Epithelial cell of esophagus (primary cell): Measurements from ENCODE around the gene KLHL6.

Experiments
- DNase-seq: peaks from one replicate; pipeline ENCODE4 v3.0.0; 2010; ENCODE audit warnings: low read depth
- H3K4me3 ChIP-seq: 2 replicates; pipeline ENCODE4 v1.5.1; 2011; ENCODE audit warnings: mild to moderate bottlenecking, low read length, control low read depth
- TF ChIP-seq, protein P1 (sequence below): IDR thresholded peaks from 2 replicates; pipeline ENCODE4 v1.5.1; 2011; ENCODE audit warnings: low read depth, mild to moderate bottlenecking, low read length, control low read depth, inconsistent platforms; ENCODE audit not compliant: insufficient read depth; ENCODE audit errors: missing control alignments

Gene KLHL6

DNA sequence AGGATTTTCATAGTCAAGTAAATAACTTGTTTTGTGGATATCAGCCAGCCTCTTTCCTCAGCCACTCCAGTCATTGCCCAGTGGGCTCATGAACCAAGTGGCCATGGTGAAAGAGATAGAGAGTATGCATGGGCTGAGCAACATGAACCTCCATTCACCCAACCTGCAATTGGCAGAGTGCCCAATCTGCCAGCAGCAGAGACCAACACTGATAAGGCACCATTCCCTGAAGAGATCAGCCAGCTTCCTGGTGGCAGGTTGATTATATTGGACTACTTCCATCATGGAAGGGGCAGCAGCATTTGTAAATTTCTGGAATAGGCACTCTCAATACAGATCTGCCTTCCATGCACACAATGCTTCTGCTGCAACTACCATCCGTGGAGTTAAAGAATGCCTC, 116.8 kb downstream of the KLHL6 start:
- H3K4me3 ChIP-seq, result no peak overlapping the region
- DNase-seq, result no peak
- TF ChIP-seq, protein P1, sequence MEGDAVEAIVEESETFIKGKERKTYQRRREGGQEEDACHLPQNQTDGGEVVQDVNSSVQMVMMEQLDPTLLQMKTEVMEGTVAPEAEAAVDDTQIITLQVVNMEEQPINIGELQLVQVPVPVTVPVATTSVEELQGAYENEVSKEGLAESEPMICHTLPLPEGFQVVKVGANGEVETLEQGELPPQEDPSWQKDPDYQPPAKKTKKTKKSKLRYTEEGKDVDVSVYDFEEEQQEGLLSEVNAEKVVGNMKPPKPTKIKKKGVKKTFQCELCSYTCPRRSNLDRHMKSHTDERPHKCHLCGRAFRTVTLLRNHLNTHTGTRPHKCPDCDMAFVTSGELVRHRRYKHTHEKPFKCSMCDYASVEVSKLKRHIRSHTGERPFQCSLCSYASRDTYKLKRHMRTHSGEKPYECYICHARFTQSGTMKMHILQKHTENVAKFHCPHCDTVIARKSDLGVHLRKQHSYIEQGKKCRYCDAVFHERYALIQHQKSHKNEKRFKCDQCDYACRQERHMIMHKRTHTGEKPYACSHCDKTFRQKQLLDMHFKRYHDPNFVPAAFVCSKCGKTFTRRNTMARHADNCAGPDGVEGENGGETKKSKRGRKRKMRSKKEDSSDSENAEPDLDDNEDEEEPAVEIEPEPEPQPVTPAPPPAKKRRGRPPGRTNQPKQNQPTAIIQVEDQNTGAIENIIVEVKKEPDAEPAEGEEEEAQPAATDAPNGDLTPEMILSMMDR, result no peak

DNA sequence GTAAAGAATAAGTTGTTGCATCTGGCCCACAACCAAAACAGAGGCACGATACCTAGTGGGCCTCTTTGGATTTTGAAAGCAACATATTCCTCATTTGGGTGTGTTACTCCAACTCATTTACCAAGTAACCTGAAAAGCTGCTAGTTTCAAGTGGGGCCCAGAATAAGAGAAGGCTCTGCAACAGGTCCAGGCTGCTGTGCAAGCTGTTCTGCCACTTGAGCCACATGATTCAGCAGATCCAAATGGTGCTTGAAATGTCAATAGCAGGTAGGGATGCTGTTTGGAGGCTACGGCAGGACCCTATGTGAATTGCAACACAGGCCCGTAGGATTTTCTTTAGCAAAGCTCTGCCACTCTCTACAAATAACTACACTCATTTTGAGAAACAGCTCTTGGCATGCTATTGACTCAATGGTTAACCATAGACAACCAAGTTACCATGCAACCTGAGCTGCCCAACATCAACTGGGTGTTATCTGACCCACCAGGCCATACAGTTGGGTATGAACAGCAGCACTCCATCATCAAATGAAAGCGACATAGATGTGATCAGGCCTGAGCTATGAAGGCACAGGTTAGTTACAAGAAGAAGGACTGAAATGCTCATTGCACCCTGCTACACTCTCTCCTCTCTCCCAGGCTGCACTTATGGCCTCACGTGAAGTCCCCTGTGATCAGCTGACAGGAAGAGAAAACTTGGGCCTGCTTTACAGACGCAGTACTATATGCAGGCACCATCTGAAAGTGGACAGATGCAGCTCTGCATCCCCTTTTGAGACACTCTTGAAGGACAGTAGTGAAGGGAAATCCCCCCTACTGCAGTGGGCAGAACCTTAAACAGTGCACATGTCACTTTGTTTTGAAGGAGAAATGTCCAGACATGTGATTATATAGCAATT, 117.6 kb downstream of the KLHL6 start:
- DNase-seq, result no peak
- TF ChIP-seq, protein P1, result no peak
- no peak overlapping the region for H3K4me3 ChIP-seq
